K562 (cell line): ENCODE measurements around the gene HMGN2. TPM values are rescaled to one million over a fixed set of nuclear protein-coding genes. Genes with fewer than 3 reads are reported as not detected.
A peak's percentile ranks its signal among the peaks of the same experiment; 100 is the strongest.

ENCODE experiments used
- BRD4 ChIP-seq: fragments of 200-600 bp; sonication (generic); IDR thresholded peaks from 2 replicates; pipeline ENCODE4 v1.6.1; 2017; ENCODE audit warnings: inconsistent platforms
- GABPA ChIP-seq: fragments of 200-800 bp; sonication (Bioruptor generic); conservative IDR thresholded peaks from 2 replicates; pipeline ENCODE4 v1.6.1; 2016; ENCODE audit warnings: low read depth, missing genetic modification characterization, missing compliant biosample characterization
- HINFP ChIP-seq: fragments of 450-650 bp; conservative IDR thresholded peaks from 2 replicates; pipeline ENCODE4 v1.6.1; 2016; ENCODE audit warnings: missing genetic modification characterization, low read depth, mild to moderate bottlenecking, control low read depth, missing compliant biosample characterization
- HNRNPLL ChIP-seq: fragments of 200-400 bp; formaldehyde crosslinking; IDR thresholded peaks from 2 replicates; pipeline ENCODE4 v1.6.1; 2017; ENCODE audit warnings: low read length, low read depth, mild to moderate bottlenecking; ENCODE audit not compliant: poor library complexity, severe bottlenecking
- KDM2B ChIP-seq: fragments of 250-450 bp; sonication (Bioruptor Pico); IDR thresholded peaks from 2 replicates; pipeline ENCODE4 v1.8.0; 2021; ENCODE audit warnings: mild to moderate bottlenecking, moderate library complexity
- KLF10 ChIP-seq: fragments of 250-450 bp; sonication (Bioruptor Pico); IDR thresholded peaks from 2 replicates; pipeline ENCODE4 v1.6.1; 2021; ENCODE audit warnings: matching md5 sums
- NR2C2 ChIP-seq, 2 experiments: fragments of 200-800 bp in 1 of 2; sonication (Bioruptor generic) in 1 of 2; sonication (generic) in 1 of 2; formaldehyde crosslinking in 1 of 2; IDR thresholded peaks; 2 replicates each; pipeline versions ENCODE4 v1.6.1 to v1.8.0; 2016 to 2022; ENCODE audit warnings: mild to moderate bottlenecking in 1 of 2, missing compliant biosample characterization in 1 of 2, missing genetic modification characterization in 1 of 2, missing genetic modification reagents in 1 of 2
- POLR2AphosphoS5 ChIP-seq: IDR thresholded peaks from 2 replicates; pipeline ENCODE4 v1.6.1; 2011; ENCODE audit warnings: mild to moderate bottlenecking, low read depth, low read length, moderate library complexity; ENCODE audit not compliant: control insufficient read depth, insufficient read depth
- RNF2 ChIP-seq: sonication (generic); IDR thresholded peaks from 2 replicates; pipeline ENCODE4 v1.6.1; 2016
- SREBF2 ChIP-seq: sonication (generic); formaldehyde crosslinking; IDR thresholded peaks from 2 replicates; pipeline ENCODE4 v1.4.0; 2020; ENCODE audit warnings: mild to moderate bottlenecking, missing genetic modification reagents
- YBX1 ChIP-seq: fragments of 450-650 bp; IDR thresholded peaks from 2 replicates; pipeline ENCODE4 v1.7.1; 2016; ENCODE audit warnings: mild to moderate bottlenecking
- ZC3H8 ChIP-seq: fragments of 450-650 bp; IDR thresholded peaks from 2 replicates; pipeline ENCODE4 v1.6.1; 2017
- ZNF408 ChIP-seq: fragments of 250-450 bp; sonication (Bioruptor Pico); IDR thresholded peaks from 2 replicates; pipeline ENCODE4 v1.4.0; 2020; ENCODE audit warnings: low read depth, mild to moderate bottlenecking, moderate library complexity
- polyA plus RNA-seq, 8 experiments: library from polyadenylated mRNA; depleted of rRNA in 4 of 8; stranded (reverse) in 5 of 8; unstranded in 3 of 8; fragments of >200 nt; fragmentation: Nextera tagmentation in 2 of 8; fragmentation: Illumina TruSeq in 1 of 8; extraction: Ambion mirVana in 2 of 8; extraction: Trizol in 1 of 8; gene quantifications; 2 replicates each; pipeline versions ENCODE4 v1.2.1 to v1.2.3, GENCODE V29; 2011 to 2014; ENCODE audit warnings: inconsistent platforms in 1 of 8, missing spikeins in 1 of 8
- total RNA-seq, 7 experiments: library from RNA; depleted of rRNA in 6 of 7; stranded (reverse); fragments of >200 nt in 6 of 7; fragmentation: Illumina TruSeq in 2 of 7; extraction: Trizol in 2 of 7; gene quantifications; 2 replicates each; pipeline versions ENCODE4 v1.2.1 to v1.2.3, GENCODE V29; 2011 to 2021; ENCODE audit warnings: low replicate concordance in 1 of 7
- TF ChIP-seq, protein P1 (sequence below): fragments of 450-650 bp; IDR thresholded peaks from 2 replicates; pipeline ENCODE4 v1.6.1; 2016; ENCODE audit warnings: borderline replicate concordance
- TF ChIP-seq, protein P2 (sequence below): sonication (generic); formaldehyde crosslinking; IDR thresholded peaks from 2 replicates; pipeline ENCODE4 v1.8.0; 2023; ENCODE audit warnings: missing genetic modification reagents, mild to moderate bottlenecking, borderline replicate concordance
- TF ChIP-seq, protein P3 (sequence below): sonication (generic); formaldehyde crosslinking; IDR thresholded peaks from 2 replicates; pipeline ENCODE4 v1.9.0; 2022; ENCODE audit warnings: mild to moderate bottlenecking, missing genetic modification reagents

HMGN2 gene
- total and polyA plus RNA-seq, 9 of the 15 experiments (the other 6 are each of a cell fraction or from before 2014, with no cell fraction given) = 370 to 1,354 (median 965) TPM

GRCh38 chr1:26431979-26432695 lies 40.1 kb upstream of the HMGN2 start, which contains the start of gene DHDDS (continued):
- peak; percentile 66 for TF ChIP-seq HNRNPLL
- TF ChIP-seq BRD4 = 0 out of 2 replicates have a peak, but pooled peaks have one; percentile 48
- TF ChIP-seq ZC3H8 = peak; percentile 67; the same call in 1 of the 2 replicates
- peak; percentile 82 for TF ChIP-seq GABPA
- TF ChIP-seq SREBF2 = 0 out of 2 replicates have a peak, but pooled peaks have one; percentile 69
- TF ChIP-seq, protein P1, sequence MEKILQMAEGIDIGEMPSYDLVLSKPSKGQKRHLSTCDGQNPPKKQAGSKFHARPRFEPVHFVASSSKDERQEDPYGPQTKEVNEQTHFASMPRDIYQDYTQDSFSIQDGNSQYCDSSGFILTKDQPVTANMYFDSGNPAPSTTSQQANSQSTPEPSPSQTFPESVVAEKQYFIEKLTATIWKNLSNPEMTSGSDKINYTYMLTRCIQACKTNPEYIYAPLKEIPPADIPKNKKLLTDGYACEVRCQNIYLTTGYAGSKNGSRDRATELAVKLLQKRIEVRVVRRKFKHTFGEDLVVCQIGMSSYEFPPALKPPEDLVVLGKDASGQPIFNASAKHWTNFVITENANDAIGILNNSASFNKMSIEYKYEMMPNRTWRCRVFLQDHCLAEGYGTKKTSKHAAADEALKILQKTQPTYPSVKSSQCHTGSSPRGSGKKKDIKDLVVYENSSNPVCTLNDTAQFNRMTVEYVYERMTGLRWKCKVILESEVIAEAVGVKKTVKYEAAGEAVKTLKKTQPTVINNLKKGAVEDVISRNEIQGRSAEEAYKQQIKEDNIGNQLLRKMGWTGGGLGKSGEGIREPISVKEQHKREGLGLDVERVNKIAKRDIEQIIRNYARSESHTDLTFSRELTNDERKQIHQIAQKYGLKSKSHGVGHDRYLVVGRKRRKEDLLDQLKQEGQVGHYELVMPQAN = peak; percentile 99
- TF ChIP-seq, protein P2, sequence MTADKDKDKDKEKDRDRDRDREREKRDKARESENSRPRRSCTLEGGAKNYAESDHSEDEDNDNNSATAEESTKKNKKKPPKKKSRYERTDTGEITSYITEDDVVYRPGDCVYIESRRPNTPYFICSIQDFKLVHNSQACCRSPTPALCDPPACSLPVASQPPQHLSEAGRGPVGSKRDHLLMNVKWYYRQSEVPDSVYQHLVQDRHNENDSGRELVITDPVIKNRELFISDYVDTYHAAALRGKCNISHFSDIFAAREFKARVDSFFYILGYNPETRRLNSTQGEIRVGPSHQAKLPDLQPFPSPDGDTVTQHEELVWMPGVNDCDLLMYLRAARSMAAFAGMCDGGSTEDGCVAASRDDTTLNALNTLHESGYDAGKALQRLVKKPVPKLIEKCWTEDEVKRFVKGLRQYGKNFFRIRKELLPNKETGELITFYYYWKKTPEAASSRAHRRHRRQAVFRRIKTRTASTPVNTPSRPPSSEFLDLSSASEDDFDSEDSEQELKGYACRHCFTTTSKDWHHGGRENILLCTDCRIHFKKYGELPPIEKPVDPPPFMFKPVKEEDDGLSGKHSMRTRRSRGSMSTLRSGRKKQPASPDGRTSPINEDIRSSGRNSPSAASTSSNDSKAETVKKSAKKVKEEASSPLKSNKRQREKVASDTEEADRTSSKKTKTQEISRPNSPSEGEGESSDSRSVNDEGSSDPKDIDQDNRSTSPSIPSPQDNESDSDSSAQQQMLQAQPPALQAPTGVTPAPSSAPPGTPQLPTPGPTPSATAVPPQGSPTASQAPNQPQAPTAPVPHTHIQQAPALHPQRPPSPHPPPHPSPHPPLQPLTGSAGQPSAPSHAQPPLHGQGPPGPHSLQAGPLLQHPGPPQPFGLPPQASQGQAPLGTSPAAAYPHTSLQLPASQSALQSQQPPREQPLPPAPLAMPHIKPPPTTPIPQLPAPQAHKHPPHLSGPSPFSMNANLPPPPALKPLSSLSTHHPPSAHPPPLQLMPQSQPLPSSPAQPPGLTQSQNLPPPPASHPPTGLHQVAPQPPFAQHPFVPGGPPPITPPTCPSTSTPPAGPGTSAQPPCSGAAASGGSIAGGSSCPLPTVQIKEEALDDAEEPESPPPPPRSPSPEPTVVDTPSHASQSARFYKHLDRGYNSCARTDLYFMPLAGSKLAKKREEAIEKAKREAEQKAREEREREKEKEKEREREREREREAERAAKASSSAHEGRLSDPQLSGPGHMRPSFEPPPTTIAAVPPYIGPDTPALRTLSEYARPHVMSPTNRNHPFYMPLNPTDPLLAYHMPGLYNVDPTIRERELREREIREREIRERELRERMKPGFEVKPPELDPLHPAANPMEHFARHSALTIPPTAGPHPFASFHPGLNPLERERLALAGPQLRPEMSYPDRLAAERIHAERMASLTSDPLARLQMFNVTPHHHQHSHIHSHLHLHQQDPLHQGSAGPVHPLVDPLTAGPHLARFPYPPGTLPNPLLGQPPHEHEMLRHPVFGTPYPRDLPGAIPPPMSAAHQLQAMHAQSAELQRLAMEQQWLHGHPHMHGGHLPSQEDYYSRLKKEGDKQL = no peak
- TF ChIP-seq NR2C2 (CRISPR knock-in tag; IDR thresholded peaks at IDR 0.05) = peak; percentile 81; the same call in 1 of the 2 replicates
- peak; percentile 86 for TF ChIP-seq NR2C2 (tag; IDR thresholded peaks at IDR 0.05)
- TF ChIP-seq, protein P3, sequence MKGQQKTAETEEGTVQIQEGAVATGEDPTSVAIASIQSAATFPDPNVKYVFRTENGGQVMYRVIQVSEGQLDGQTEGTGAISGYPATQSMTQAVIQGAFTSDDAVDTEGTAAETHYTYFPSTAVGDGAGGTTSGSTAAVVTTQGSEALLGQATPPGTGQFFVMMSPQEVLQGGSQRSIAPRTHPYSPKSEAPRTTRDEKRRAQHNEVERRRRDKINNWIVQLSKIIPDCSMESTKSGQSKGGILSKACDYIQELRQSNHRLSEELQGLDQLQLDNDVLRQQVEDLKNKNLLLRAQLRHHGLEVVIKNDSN (CRISPR knock-in tag) = peak; percentile 100
- TF ChIP-seq POLR2AphosphoS5 = peak; percentile 88
- TF ChIP-seq RNF2 = peak; percentile 94
- no peak for TF ChIP-seq HINFP (tag)
- TF ChIP-seq KLF10 (CRISPR knock-in tag) = no peak
- no peak for TF ChIP-seq ZNF408 (CRISPR knock-in tag)
- TF ChIP-seq KDM2B = peak; percentile 28
- no peak for TF ChIP-seq YBX1
